Measurements from ENCODE around the gene CUEDC1.

GRCh38 chr17:57886020-57886419, 69.2 kb downstream of the CUEDC1 start:
- TF ChIP-seq CTCF (IDR thresholded peaks at IDR 0.05) (no peak), POLR2A (IDR thresholded peaks at IDR 0.05) (no peak)

Data from lower leg skin (tissue), 3 donors.